Activated CD8-positive, alpha-beta memory T cell treated with anti-CD3 and anti-CD28 coated beads, Interleukin-2, amount 50 U/mL, for 1 hour (primary cell): ENCODE results near the gene NME7.
A peak's percentile ranks its signal among the peaks of the same experiment; 100 is the strongest.
"Not testable (repeated sequence)": the region's sequence is repeated elsewhere in the genome, so short reads cannot be mapped to it uniquely, and the experiment has no call there.

Source experiments
- DNase-seq: peaks from one replicate; pipeline ENCODE4 v3.0.0-alpha.2; 2020; ENCODE audit errors: extremely low read depth

NME7 gene, protein sequence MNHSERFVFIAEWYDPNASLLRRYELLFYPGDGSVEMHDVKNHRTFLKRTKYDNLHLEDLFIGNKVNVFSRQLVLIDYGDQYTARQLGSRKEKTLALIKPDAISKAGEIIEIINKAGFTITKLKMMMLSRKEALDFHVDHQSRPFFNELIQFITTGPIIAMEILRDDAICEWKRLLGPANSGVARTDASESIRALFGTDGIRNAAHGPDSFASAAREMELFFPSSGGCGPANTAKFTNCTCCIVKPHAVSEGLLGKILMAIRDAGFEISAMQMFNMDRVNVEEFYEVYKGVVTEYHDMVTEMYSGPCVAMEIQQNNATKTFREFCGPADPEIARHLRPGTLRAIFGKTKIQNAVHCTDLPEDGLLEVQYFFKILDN

DNA sequence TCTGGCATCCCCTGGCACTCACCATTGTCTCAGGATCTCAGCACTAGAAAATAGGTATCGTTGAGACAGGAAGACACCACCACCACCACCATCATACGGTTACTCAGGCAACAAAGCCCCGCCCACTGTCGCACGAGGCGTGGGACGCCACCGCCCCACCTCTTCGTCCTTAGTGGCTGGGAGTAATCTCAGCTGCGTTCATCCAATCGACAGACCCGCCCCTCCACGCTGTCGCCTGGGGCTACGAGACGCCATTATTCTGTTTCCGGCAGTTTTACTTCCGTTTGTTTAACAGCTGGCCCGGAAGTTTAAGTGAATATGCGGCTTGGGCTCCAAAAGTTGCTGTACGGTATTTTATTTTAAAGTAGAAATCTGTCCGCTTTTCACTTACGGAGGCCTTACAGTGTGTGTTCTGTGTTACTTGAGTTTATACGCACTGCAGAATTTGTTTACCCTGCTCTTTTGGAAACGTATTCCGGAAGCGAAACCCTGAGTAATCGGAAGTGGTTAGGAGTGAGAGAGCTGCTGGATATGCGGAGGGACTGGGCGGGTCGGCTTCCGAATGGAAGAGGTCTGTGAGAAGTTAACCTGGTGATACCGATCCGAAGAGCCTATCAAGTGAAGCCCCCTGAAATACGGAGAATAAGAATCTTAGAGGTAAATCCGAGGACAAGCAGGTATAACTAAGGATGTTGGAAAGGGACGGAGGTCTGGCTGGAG, at the start of gene NME7, which contains the start of gene BLZF1:
TSS of gene NME7 (minus strand) at position 112 of the 720 bp plus-strand sequence. CDS start at position 25, 87 bp downstream.
TSS of gene BLZF1 (plus strand) at position 510 of the 720 bp plus-strand sequence. CDS start 1,328 bp downstream, outside the sequence.
- peak; percentile 94 for DNase-seq

GRCh38 chr1:169414952-169415351, 47.4 kb upstream of the NME7 start:
- no peak for DNase-seq

DNA sequence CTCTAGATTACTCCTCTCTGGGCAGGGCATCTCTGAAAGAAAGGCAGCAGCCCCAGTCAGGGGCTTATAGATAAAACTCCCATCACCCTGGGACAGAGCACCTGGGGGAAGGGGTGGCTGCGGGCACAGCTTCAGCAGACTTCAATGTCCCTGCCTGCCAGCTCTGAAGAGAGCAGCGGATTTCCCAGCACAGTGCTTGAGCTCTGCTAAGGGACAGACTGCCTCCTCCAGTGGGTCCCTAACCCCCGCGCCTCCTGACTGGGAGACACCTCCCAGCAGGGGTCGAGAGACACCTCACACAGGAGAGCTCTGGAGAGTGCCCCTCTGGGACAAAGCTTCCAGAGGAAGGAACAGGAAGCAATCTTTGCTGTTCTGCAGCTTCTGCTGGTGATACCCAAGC, 40.7 kb upstream of the NME7 start:
- DNase-seq: not testable (repeated sequence)

- DNase-seq: not testable (repeated sequence)
Measured at GRCh38 chr1:169402578-169402977, 35.0 kb upstream of the NME7 start.

DNA sequence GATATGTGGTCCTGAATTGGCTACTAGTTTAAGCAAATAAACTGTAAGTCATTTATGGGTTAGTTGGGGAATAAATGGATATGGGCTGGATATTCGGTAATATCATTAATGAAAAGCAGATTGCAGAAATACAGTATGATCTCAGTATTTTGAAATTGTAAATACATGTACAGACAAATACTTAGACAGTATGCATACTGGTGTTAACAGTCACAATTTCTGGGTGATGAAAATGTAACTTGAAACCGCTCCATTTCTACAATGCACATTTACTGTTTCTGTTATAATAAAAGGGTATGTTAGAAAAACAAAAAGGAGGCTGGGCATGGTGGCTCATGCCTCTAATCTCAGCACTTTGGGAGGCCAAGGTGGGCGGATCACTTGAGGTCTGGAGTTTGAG, 28.4 kb upstream of the NME7 start:
- no peak for DNase-seq

- DNase-seq: no peak
Measured at GRCh38 chr1:169392406-169392805, 24.8 kb upstream of the NME7 start.

DNA sequence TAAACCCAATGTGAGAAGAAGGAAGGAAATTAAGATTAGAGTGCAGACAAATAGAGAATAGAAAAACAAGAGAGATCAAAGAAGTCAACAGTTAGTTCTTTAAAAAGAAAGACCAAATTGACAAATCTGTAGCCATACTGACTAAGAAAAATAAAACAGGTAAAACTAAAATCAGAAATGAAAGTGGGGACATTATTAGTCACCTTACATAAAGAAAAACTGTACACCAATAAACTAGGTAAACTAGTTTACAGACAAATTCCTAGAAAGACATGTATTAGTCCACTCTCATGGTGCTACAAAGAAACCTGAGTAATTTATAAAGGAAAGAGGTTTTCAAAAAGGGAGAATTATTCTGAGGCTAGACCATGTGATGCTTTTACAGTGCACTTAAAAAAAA, 22.7 kb upstream of the NME7 start:
- no peak for DNase-seq

DNA sequence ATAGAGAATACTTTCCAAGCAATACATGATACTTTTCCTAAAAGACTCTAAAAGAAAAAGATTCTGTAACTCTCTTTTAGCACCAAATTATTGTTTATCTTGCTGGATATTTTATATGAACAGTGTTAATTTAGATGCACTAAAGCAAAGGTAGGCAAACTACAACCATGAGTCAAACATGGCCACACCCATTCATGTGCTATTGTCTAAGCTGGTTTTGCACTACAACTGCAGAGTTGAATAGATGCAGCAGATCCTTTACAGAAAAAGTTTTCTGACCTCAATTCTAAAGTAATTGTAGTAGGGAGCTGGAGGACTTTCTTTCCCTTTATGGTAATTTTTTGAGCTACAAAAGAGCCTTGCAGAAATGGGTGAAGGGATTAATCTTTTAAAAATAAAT, 19.8 kb upstream of the NME7 start:
- no peak for DNase-seq

DNA sequence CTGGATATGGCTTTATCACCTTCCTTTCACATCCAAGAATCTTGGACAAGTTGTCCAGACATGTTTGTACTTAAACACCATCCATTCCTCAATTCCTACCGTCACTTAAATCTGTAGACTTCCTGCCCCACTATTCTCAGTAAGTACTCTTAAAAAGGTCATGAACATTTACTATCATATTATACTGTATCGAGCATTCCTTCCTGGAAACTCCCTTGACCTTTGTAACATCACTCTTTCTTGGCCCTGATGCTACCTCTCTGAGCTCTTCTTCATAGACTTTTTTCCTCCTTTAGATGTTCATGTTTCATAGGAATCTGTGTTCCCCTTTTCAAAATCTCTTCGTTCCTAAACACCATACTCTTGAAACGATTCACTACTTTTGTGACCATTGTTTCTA, 15.9 kb upstream of the NME7 start:
- no peak for DNase-seq

DNA sequence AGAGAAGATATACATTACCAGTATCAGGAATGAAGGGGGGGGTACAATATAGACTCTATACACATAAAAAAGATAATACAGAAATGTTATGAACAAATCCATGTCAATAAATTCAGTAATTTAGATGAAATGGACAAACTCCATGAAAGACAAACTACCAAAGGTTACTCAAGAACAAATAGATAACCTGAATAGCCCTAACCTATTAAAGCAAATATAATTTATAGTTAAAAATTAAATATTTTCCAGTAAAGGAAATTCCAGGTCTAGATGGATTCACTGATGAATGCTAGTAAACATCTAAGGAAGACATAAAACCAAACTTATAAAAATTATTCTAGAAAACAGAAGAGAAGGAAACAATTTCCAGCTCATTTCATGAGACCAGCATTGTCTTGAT, 13.6 kb upstream of the NME7 start:
- no peak for DNase-seq

DNA sequence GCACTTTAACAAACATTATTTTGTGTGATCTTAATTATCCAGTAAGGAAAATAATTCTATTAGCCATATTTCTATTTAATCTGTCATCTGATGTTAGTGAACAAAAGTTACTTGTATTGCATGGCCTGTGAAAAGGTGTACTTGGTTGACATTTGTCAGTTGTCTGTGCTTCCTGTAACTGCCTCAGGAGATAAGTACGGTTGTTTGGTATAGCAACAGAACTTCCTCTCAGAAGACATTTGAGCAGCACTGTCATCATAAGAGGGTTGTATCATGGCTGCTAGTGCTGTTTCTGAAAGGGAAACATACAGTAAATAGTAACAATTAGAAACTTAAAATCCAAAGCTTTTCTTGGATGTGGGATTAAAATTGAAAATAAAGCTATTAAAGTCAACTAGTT, 3.8 kb upstream of the NME7 start:
- no peak for DNase-seq

GRCh38 chr1:169368406-169368769, 791 bp upstream of the NME7 start:
- DNase-seq: no peak

GRCh38 chr1:169367096-169367685, 406 bp downstream of the NME7 start:
- DNase-seq: no peak

DNA sequence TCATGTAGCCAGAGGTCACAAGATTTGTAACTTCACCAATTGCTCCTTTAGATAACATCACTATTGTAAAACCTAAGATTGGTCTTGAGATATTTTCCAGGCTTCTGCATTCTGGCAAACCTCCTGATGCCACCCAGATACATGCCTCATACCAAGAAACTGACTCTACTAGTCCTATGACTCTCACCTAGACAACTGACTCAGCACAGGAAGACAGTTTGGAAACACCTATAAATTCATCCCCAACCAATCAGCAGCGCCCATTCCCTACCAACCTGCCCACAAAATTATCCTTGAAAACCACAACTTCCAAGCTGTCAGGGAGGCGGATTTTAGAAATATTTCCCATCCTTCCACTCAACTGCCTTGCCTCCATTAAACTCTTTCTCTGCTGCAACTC, 2.6 kb downstream of the NME7 start:
- DNase-seq: no peak

GRCh38 chr1:169363046-169363730, 4.4 kb downstream of the NME7 start:
- DNase-seq: no peak

GRCh38 chr1:169361281-169361680, 6.3 kb downstream of the NME7 start:
- no peak for DNase-seq

GRCh38 chr1:169360415-169360814, 7.2 kb downstream of the NME7 start:
- no peak for DNase-seq

DNA sequence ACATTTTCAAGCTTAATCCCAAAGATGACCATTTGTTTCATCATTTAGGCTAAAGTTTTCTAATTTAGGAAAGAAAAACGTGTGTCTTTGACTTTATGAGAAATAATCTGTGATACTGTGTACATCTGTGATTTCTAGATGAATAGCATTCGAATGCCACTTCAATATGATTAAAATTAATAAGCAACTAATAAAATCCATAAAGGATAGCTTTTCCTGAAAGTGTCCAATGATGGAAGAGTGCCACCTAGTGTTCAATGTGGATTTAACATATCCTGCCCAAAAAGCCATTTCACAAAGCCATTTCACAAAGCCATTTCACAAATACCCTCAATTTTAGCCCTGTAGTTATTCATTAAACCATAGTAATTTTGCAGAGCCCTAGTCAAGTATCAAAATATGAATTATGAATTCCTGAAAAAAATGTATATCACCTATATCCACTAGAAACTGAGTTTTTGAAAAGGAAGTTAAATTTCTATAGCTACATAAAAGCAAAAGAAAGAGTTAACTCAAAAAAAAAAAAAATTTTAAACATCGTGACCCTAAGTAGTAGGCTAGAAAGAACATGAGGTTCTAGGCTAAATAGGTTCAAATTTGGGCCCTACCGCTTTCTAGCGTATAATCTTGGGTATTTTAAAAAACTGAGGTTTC, 19.1 kb downstream of the NME7 start:
- no peak for DNase-seq

DNA sequence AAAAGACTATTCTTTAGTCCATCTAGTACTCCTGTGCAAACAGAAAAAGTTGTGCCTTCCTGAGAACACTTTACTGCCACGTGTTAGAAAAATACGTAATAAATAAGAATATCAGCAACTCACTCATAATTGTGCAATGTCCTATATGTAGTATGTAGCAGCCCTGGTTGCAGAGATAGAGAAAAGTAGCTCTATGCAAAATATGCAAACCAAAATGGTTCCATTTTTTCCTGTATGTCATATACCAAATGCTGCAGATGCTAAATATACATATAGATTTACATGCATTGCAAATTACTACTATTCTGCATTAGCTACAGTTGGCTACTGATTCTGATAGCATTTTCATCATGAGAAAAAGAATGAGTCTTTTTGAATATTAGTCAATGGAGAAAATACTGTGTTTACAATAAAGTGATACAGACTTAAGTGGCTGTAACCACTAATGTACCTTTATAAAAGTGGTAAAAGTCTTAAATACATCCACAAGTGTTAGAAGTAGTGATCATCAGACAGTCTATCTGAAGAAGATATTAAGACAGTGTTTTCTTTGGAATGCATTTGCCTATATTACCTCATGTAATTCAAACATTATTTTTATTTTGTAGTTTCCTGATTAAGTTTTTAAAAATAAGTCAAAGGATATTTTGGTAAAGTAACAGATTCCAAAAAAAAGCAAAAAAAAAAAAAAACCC, 19.8 kb downstream of the NME7 start:
- no peak for DNase-seq

DNA sequence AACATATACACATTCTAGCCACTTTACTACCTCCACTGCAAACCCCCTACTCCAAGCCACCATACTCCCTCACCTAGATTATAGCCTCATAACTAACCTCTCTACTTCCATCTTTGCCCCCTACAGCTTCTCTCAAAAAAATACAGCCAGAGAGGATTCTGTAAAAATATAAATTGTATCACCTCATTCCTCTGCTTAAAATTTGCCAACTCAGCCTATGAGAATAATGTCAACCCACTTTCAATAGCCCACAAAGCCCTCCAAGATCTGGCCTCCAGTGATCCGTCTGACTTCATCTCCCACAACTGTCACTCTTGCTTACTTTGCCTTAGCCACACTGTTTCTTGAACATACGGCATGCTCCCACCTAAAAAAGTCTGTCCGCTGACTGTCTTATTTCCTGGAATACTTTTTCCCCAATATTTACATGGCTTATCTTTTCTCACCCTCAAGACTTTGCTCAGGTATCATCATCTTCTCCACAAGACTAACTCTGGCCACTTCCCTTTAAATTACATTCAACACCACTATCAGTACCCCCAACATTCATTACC, 21.5 kb downstream of the NME7 start:
- no peak for DNase-seq

GRCh38 chr1:169345511-169345910, 22.1 kb downstream of the NME7 start:
- DNase-seq: no peak
